Neural crest cell (in vitro differentiated cells): ENCODE results near the gene ALDH9A1. TPM values are rescaled to one million over a fixed set of nuclear protein-coding genes. Genes with fewer than 3 reads are reported as not detected.

Experiments used
- DNase-seq: peaks from one replicate; pipeline ENCODE4 v3.0.0; 2021; ENCODE audit warnings: low read depth, mixed read lengths, low spot score
- H3K27ac Mint-ChIP-seq: one replicate; pipeline ENCODE4 v1.8.0; 2021; ENCODE audit warnings: mild to moderate bottlenecking, mixed read lengths; ENCODE audit not compliant: unreplicated experiment
- H3K27me3 Mint-ChIP-seq: 2 replicates; pipeline ENCODE4 v1.8.0; 2021; ENCODE audit warnings: low read depth, mild to moderate bottlenecking, mixed read lengths
- H3K36me3 Mint-ChIP-seq: 2 replicates; pipeline ENCODE4 v1.8.0; 2021; ENCODE audit warnings: low read depth, mild to moderate bottlenecking, mixed read lengths
- H3K4me1 Mint-ChIP-seq: 2 replicates; pipeline ENCODE4 v1.8.0; 2021; ENCODE audit warnings: mixed read lengths
- H3K4me3 Mint-ChIP-seq: one replicate; pipeline ENCODE4 v1.8.0; 2021; ENCODE audit warnings: mild to moderate bottlenecking, mixed read lengths
- H3K9me3 Mint-ChIP-seq: 2 replicates; pipeline ENCODE4 v1.8.0; 2021; ENCODE audit warnings: mixed read lengths
- total RNA-seq: library from RNA; stranded (reverse); gene quantifications from 2 replicates; pipeline ENCODE4 v1.2.1, GENCODE V29; 2021
- TF ChIP-seq, protein P1 (sequence below): fragments of 200-600 bp; sonication (generic); conservative IDR thresholded peaks from 2 replicates; pipeline ENCODE4 v1.5.0; 2021; ENCODE audit warnings: antibody characterized with exemption, mild to moderate bottlenecking

ALDH9A1 gene
- total RNA-seq, 1 donor from 2014 or later = 43.3 TPM

DNA sequence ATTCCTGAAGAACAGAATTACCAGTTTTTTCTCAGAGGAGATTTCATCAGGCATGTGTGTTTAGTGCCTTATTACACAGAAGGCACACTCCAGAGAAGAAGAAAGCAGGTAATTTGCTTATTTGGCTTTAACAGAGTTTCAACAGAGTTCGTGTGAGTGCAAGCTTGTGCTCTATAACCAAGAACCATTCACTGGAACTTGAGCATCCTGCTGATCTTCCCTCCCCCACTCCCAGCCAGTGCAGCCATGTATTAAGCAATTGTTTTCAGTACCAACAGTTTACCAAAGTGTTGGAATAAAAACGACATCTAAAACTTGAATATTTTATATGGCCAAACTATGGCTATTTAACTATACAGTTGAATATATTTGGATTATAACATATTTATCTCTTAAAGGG lies 63.0 kb downstream of the ALDH9A1 start:
- Mint-ChIP-seq H3K27ac (no peak overlapping the region), H3K27me3 (no peaks in the 10 kb centered on the region), H3K4me1 (peaks cover 25% of the 10 kb centered on the region), H3K36me3 (no peaks in the 10 kb centered on the region), H3K4me3 (no peak overlapping the region), H3K9me3 (no peaks in the 10 kb centered on the region)
- TF ChIP-seq, protein P1, sequence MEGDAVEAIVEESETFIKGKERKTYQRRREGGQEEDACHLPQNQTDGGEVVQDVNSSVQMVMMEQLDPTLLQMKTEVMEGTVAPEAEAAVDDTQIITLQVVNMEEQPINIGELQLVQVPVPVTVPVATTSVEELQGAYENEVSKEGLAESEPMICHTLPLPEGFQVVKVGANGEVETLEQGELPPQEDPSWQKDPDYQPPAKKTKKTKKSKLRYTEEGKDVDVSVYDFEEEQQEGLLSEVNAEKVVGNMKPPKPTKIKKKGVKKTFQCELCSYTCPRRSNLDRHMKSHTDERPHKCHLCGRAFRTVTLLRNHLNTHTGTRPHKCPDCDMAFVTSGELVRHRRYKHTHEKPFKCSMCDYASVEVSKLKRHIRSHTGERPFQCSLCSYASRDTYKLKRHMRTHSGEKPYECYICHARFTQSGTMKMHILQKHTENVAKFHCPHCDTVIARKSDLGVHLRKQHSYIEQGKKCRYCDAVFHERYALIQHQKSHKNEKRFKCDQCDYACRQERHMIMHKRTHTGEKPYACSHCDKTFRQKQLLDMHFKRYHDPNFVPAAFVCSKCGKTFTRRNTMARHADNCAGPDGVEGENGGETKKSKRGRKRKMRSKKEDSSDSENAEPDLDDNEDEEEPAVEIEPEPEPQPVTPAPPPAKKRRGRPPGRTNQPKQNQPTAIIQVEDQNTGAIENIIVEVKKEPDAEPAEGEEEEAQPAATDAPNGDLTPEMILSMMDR = no peak
- no peak for DNase-seq

GRCh38 chr1:165634154-165634921 lies 64.0 kb downstream of the ALDH9A1 start:
- H3K4me1 Mint-ChIP-seq = peaks cover 30% of the 10 kb centered on the region

GRCh38 chr1:165633614-165634013 lies 64.7 kb downstream of the ALDH9A1 start:
- peaks cover 3% of the 10 kb centered on the region for H3K27me3 Mint-ChIP-seq
- TF ChIP-seq, protein P1 = no peak
- no peaks in the 10 kb centered on the region for H3K9me3 Mint-ChIP-seq
- peaks cover 30% of the 10 kb centered on the region for H3K4me1 Mint-ChIP-seq
- H3K4me3 Mint-ChIP-seq = peak overlapping the region; percentile 44
- H3K27ac Mint-ChIP-seq = no peak overlapping the region
- no peak for DNase-seq
- no peaks in the 10 kb centered on the region for H3K36me3 Mint-ChIP-seq

More at GRCh38 chr1:165634154-165634921, 64.0 kb downstream of the ALDH9A1 start:
- DNase-seq = no peak
- TF ChIP-seq, protein P1 = no peak
- H3K36me3 Mint-ChIP-seq = no peaks in the 10 kb centered on the region
- no peaks in the 10 kb centered on the region for H3K9me3 Mint-ChIP-seq
- H3K27ac Mint-ChIP-seq = no peak overlapping the region
- H3K4me3 Mint-ChIP-seq = peak overlapping the region; percentile 44
- H3K27me3 Mint-ChIP-seq = peaks cover 3% of the 10 kb centered on the region

- no peaks in the 10 kb centered on the region for H3K36me3 Mint-ChIP-seq
- no peaks in the 10 kb centered on the region for H3K9me3 Mint-ChIP-seq
- peaks cover 3% of the 10 kb centered on the region for H3K27me3 Mint-ChIP-seq
- no peak overlapping the region for H3K4me3 Mint-ChIP-seq
- peaks cover 30% of the 10 kb centered on the region for H3K4me1 Mint-ChIP-seq
- DNase-seq = no peak
- TF ChIP-seq, protein P1 = no peak
- no peak overlapping the region for H3K27ac Mint-ChIP-seq
These were observed 65.9 kb downstream of the ALDH9A1 start for GRCh38 chr1:165632491-165632890.

- Mint-ChIP-seq H3K27me3 (peaks cover 3% of the 10 kb centered on the region), H3K27ac (no peak overlapping the region), H3K4me3 (no peak overlapping the region), H3K4me1 (peaks cover 30% of the 10 kb centered on the region), H3K36me3 (no peaks in the 10 kb centered on the region), H3K9me3 (no peaks in the 10 kb centered on the region)
- no peak for DNase-seq
- TF ChIP-seq, protein P1 = no peak
These were observed 66.3 kb downstream of the ALDH9A1 start for GRCh38 chr1:165632152-165632469.
